ENCODE results near the gene APOBEC3H. TPM values are rescaled to one million over a fixed set of nuclear protein-coding genes. Genes with fewer than 3 reads are reported as not detected.
A peak's percentile ranks its signal among the peaks of the same experiment; 100 is the strongest.

APOBEC3H gene
- total and polyA plus RNA-seq, 2 experiments from 2014 or later: not detected

DNA sequence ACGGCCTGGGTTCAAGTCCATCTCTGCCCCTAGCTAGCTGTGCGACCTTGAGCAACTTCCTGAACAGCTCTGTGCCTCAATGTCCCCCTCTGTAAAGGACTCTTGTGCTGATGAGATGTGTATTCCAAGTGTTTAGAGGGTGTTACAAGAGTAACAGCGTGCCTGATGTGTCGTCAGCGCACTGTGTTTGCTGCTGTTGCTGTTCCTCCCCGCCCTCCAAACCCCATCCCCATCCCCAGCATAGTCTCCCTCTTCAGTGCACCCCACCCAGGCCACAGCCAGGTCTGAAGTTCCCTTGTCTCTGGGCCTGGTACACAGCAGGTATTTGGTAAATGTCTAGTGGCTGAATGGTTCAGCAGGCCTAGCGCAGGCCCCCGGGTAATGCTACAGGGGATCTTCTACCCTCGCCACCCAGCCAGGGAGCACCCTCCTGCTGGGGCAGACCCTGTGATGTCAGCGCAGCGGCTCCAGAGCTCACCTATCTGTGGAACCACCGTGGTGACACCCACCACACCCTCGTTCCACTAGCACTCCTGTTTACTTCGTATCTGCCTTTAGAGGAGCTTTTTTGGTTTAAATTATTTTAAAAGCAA lies 45.1 kb downstream of the APOBEC3H start (continued):
- TF ChIP-seq EZH2 (IDR thresholded peaks at IDR 0.05; ENCODE audit: low read depth, unreplicated experiment) (no peak), JUNB (IDR thresholded peaks at IDR 0.05; ENCODE audit: unreplicated experiment) (no peak), REST (IDR thresholded peaks at IDR 0.05; ENCODE audit: unreplicated experiment) (no peak), EZH2phosphoT487 (IDR thresholded peaks at IDR 0.05; ENCODE audit: unreplicated experiment) (no peak), ZNF331 (CRISPR knock-in tag; IDR thresholded peaks at IDR 0.05; ENCODE audit: low read depth) (no peak), NANOG (IDR thresholded peaks at IDR 0.05; ENCODE audit: borderline replicate concordance) (no peak), ZNF114 (CRISPR knock-in tag; IDR thresholded peaks at IDR 0.05) (no peak)

- Histone ChIP-seq H3K4me3 (peak overlapping the region; percentile 94), H3K9me2 (ENCODE audit: insufficient read depth) (no peaks in the 10 kb centered on the region), H3K79me2 (replicated peaks; ENCODE audit: insufficient read depth) (no peaks in the 10 kb centered on the region), H4K20me1 (replicated peaks; ENCODE audit: insufficient read depth) (no peaks in the 10 kb centered on the region), H3F3A (replicated peaks; ENCODE audit: low read depth) (peaks cover 20% of the 10 kb centered on the region), H3K4me2 (peak overlapping the region; percentile 89), H2AFZ (peak overlapping the region; percentile 98), H3K27me3 (ENCODE audit: insufficient read depth) (0 out of 2 replicates have a peak, but pooled peaks cover 3% of the 10 kb centered on the region), H3K36me3 (ENCODE audit: insufficient read depth) (no peaks in the 10 kb centered on the region), H3K27ac (ENCODE audit: low read depth) (no peak overlapping the region), H3K4me1 (ENCODE audit: insufficient read depth) (peaks cover 29% of the 10 kb centered on the region)
- ATAC-seq (peak; percentile 21), DNase-seq (ENCODE audit: low spot score) (peak; percentile 65)
- H3K4me3 Mint-ChIP-seq: peak overlapping the region; percentile 71
- peaks cover 9% of the 10 kb centered on the region for H3K27me3 Mint-ChIP-seq (ENCODE audit: insufficient read depth, low read depth, poor library complexity)
- H3K36me3 Mint-ChIP-seq (ENCODE audit: low read depth): no peaks in the 10 kb centered on the region
- H3K9me3 Mint-ChIP-seq: no peaks in the 10 kb centered on the region
- no peak overlapping the region for H3K27ac Mint-ChIP-seq
- H3K4me1 Mint-ChIP-seq: peaks cover 22% of the 10 kb centered on the region
- TF ChIP-seq REST (IDR thresholded peaks at IDR 0.05; ENCODE audit: unreplicated experiment) (no peak), POLR2AphosphoS5 (IDR thresholded peaks at IDR 0.05; ENCODE audit: low read depth) (no peak), JUNB (IDR thresholded peaks at IDR 0.05; ENCODE audit: unreplicated experiment) (no peak), CREB1 (CRISPR knock-in tag; IDR thresholded peaks at IDR 0.05; ENCODE audit: low read depth) (no peak), ZNF331 (CRISPR knock-in tag; IDR thresholded peaks at IDR 0.05; ENCODE audit: low read depth) (no peak), ZNF114 (CRISPR knock-in tag; IDR thresholded peaks at IDR 0.05) (no peak), NANOG (IDR thresholded peaks at IDR 0.05; ENCODE audit: borderline replicate concordance) (no peak)
- TF ChIP-seq, protein P1, sequence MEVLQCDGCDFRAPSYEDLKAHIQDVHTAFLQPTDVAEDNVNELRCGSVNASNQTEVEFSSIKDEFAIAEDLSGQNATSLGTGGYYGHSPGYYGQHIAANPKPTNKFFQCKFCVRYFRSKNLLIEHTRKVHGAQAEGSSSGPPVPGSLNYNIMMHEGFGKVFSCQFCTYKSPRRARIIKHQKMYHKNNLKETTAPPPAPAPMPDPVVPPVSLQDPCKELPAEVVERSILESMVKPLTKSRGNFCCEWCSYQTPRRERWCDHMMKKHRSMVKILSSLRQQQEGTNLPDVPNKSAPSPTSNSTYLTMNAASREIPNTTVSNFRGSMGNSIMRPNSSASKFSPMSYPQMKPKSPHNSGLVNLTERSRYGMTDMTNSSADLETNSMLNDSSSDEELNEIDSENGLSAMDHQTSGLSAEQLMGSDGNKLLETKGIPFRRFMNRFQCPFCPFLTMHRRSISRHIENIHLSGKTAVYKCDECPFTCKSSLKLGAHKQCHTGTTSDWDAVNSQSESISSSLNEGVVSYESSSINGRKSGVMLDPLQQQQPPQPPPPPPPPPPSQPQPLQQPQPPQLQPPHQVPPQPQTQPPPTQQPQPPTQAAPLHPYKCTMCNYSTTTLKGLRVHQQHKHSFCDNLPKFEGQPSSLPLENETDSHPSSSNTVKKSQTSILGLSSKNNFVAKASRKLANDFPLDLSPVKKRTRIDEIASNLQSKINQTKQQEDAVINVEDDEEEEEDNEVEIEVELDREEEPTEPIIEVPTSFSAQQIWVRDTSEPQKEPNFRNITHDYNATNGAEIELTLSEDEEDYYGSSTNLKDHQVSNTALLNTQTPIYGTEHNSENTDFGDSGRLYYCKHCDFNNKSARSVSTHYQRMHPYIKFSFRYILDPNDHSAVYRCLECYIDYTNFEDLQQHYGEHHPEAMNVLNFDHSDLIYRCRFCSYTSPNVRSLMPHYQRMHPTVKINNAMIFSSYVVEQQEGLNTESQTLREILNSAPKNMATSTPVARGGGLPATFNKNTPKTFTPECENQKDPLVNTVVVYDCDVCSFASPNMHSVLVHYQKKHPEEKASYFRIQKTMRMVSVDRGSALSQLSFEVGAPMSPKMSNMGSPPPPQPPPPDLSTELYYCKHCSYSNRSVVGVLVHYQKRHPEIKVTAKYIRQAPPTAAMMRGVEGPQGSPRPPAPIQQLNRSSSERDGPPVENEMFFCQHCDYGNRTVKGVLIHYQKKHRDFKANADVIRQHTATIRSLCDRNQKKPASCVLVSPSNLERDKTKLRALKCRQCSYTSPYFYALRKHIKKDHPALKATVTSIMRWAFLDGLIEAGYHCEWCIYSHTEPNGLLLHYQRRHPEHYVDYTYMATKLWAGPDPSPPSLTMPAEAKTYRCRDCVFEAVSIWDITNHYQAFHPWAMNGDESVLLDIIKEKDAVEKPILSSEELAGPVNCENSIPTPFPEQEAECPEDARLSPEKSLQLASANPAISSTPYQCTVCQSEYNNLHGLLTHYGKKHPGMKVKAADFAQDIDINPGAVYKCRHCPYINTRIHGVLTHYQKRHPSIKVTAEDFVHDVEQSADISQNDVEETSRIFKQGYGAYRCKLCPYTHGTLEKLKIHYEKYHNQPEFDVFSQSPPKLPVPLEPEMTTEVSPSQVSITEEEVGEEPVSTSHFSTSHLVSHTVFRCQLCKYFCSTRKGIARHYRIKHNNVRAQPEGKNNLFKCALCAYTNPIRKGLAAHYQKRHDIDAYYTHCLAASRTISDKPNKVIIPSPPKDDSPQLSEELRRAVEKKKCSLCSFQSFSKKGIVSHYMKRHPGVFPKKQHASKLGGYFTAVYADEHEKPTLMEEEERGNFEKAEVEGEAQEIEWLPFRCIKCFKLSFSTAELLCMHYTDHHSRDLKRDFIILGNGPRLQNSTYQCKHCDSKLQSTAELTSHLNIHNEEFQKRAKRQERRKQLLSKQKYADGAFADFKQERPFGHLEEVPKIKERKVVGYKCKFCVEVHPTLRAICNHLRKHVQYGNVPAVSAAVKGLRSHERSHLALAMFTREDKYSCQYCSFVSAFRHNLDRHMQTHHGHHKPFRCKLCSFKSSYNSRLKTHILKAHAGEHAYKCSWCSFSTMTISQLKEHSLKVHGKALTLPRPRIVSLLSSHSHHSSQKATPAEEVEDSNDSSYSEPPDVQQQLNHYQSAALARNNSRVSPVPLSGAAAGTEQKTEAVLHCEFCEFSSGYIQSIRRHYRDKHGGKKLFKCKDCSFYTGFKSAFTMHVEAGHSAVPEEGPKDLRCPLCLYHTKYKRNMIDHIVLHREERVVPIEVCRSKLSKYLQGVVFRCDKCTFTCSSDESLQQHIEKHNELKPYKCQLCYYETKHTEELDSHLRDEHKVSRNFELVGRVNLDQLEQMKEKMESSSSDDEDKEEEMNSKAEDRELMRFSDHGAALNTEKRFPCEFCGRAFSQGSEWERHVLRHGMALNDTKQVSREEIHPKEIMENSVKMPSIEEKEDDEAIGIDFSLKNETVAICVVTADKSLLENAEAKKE (CRISPR knock-in tag; IDR thresholded peaks at IDR 0.05): no peak
These were observed 47.2 kb downstream of the APOBEC3H start for GRCh38 chr22:39144101-39144767.
